NB4 (cell line): Measurements from ENCODE around the gene PCNX2.

ENCODE experiments used
- CTCF ChIP-seq: IDR thresholded peaks from one replicate; pipeline ENCODE4 v1.5.1; 2012; ENCODE audit warnings: low read depth, low read length
- MAX ChIP-seq: IDR thresholded peaks from 2 replicates; pipeline ENCODE4 v1.6.1; 2011; ENCODE audit warnings: low read depth, low read length
- POLR2A ChIP-seq: IDR thresholded peaks from 2 replicates; pipeline ENCODE4 v1.6.1; 2011; ENCODE audit warnings: mild to moderate bottlenecking; ENCODE audit not compliant: insufficient read length; ENCODE audit errors: extremely low read depth

- no peak for TF ChIP-seq CTCF
- TF ChIP-seq POLR2A, result no peak
- no peak for TF ChIP-seq MAX
These were observed 5.0 kb downstream of the PCNX2 start for GRCh38 chr1:233290396-233291034.
